ENCODE data around the gene SAMD1.

SAMD1 gene

DNA sequence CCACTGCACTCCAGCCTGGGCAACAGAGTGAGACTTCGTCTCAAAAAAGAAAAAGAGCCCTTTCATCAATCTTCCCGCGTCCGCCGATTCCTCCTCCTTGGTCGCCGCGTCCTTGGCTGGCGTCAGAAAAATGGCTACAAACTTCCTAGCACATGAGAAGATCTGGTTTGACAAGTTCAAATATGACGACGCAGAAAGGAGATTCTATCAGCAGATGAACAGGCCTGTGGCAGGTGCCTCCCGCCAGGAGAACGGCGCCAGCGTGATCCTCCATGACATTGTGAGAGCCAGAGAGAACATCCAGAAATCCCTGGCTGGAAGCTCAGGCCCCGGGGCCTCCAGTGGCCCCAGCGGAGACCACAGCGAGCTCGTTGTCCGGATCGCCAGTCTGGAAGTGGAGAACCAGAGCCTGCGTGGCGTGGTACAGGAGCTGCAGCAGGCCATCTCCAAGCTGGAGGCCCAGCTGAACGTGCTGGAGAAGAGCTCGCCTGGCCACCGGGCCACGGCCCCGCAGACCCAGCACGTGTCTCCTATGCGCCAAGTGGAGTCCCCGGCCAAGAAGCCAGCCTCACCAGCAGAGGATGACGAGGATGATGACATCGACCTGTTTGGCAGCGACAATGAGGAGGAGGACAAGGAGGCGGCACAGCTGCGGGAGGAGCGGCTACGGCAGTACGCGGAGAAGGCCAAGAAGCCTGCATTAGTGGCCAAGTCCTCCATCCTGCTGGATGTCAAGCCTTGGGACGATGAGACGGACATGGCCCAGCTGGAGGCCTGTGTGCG is 20.1 kb downstream of the SAMD1 start:
- H3K4me3 ChIP-seq: no peak overlapping the region
- H3K9me3 ChIP-seq (replicated peaks in 1 of 11): no peaks in the 10 kb centered on the region
- no peak overlapping the region for H3K4me2 ChIP-seq
- peaks cover 12 to 43% (median 36%) of the 10 kb centered on the region in 10 experiments for H3K4me1 ChIP-seq
- no peak for TF ChIP-seq Cebpa-rat (IDR thresholded peaks at IDR 0.05)
- peaks cover 0 to 9% (median 0%) of the 10 kb centered on the region in 11 experiments; a peak in 6 of 22 replicates for H4K20me1 ChIP-seq
- peaks cover 15 to 38% (median 34%) of the 10 kb centered on the region in 11 experiments; a peak in 21 of 22 replicates for H3K27me3 ChIP-seq
- no peak overlapping the region for H3K9ac ChIP-seq
- H3K36me3 ChIP-seq: no peaks in the 10 kb centered on the region
- H3K27ac ChIP-seq: no peak overlapping the region

DNA sequence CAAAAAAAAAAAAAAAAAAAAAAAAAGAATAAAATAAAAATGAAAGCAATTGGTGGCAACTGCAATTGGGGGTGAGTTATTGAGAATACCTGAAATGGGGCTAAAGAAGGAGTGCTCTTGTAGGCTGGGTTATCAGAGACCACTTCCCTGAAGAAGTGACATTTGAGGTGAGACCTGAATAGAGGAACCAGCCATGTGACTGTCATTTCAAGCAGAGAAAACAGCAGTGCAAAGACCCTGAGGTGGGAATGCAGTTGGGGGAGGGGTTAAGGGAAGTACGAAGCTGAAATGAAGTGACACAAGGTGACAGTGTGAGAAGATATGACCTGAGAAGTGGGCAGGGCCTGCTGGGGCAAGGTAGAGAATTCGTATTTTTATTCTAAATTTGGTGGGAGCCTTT is 24.4 kb downstream of the SAMD1 start:
- H4K20me1 ChIP-seq: no peaks in the 10 kb centered on the region
- H3K4me3 ChIP-seq: no peak overlapping the region
- peaks cover 0 to 11% (median 4%) of the 10 kb centered on the region in 11 experiments; a peak in 7 of 22 replicates for H3K27me3 ChIP-seq
- no peak overlapping the region for H3K27ac ChIP-seq
- H3K9ac ChIP-seq: no peak overlapping the region
- no peaks in the 10 kb centered on the region for H3K9me3 ChIP-seq (replicated peaks in 1 of 11)
- H3K36me3 ChIP-seq: no peaks in the 10 kb centered on the region
- peaks cover 0 to 25% (median 7%) of the 10 kb centered on the region in 10 experiments; a peak in 13 of 20 replicates for H3K4me1 ChIP-seq
- TF ChIP-seq Cebpa-rat (IDR thresholded peaks at IDR 0.05): no peak
- no peak overlapping the region for H3K4me2 ChIP-seq

DNA sequence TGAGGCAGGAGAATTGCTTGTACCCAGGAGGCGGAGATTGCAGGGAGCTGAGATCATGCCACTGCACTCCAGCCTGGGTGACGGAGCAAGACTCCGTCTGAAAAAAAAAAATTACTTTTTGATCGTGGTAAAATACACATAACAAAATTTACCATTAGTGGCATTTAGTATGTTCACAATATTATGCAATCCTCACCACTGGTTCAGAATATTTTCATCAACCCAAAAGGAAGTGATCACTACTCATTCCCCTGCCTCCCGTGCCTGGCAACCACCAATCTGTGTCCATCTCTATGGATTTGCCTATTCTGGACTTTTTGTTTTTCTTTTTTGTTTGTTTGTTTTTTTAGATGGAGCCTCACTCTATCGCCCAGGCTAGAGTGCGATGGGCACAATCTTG is 27.4 kb downstream of the SAMD1 start:
- H4K20me1 ChIP-seq: no peaks in the 10 kb centered on the region; a peak in 2 of 22 replicates
- peaks cover 6 to 33% (median 15%) of the 10 kb centered on the region in 10 experiments; a peak in 18 of 20 replicates for H3K4me1 ChIP-seq
- peak overlapping the region in 5 of 11 experiments; percentile 11 to 58 (median 36); a peak in 8 of 22 replicates for H3K4me2 ChIP-seq
- no peak overlapping the region for H3K9ac ChIP-seq
- no peak overlapping the region for H3K27ac ChIP-seq
- no peak overlapping the region for H3K4me3 ChIP-seq
- peak in 3 of 11 experiments; percentile 16 to 58 (median 27); a peak in 2 of 22 replicates for TF ChIP-seq Cebpa-rat (IDR thresholded peaks at IDR 0.05)
- H3K27me3 ChIP-seq: peaks cover 13 to 40% (median 25%) of the 10 kb centered on the region in 11 experiments
- H3K9me3 ChIP-seq (replicated peaks in 1 of 11): no peaks in the 10 kb centered on the region
- H3K36me3 ChIP-seq: no peaks in the 10 kb centered on the region

DNA sequence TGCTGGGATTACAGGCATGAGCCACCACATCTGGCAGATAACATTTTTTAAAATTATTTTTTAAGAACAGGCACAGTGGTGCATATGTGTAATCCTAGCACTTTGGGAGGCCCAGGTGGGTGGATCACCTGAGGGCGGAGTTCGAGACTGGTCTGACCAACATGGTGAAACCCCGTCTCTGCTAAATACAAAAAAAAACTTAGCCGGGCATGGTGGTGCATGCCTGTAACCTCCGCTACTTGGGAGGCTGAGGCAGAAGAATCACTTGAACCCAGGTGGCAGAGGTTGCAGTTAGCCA is 28.0 kb downstream of the SAMD1 start:
- no peaks in the 10 kb centered on the region for H3K9me3 ChIP-seq (replicated peaks in 1 of 11)
- peak overlapping the region in 2 of 11 experiments; percentile 15 to 16; a peak in 2 of 22 replicates for H3K9ac ChIP-seq
- no peaks in the 10 kb centered on the region for H3K36me3 ChIP-seq
- peaks cover 19 to 46% (median 31%) of the 10 kb centered on the region in 11 experiments for H3K27me3 ChIP-seq
- H3K4me2 ChIP-seq: peak overlapping the region in 3 of 11 experiments; percentile 36 to 58 (median 54); a peak in 5 of 22 replicates
- H4K20me1 ChIP-seq: no peaks in the 10 kb centered on the region; a peak in 2 of 22 replicates
- no peak overlapping the region for H3K4me3 ChIP-seq
- TF ChIP-seq Cebpa-rat (IDR thresholded peaks at IDR 0.05): no peak
- peaks cover 10 to 38% (median 19%) of the 10 kb centered on the region in 10 experiments; a peak in 19 of 20 replicates for H3K4me1 ChIP-seq
- no peak overlapping the region for H3K27ac ChIP-seq

DNA sequence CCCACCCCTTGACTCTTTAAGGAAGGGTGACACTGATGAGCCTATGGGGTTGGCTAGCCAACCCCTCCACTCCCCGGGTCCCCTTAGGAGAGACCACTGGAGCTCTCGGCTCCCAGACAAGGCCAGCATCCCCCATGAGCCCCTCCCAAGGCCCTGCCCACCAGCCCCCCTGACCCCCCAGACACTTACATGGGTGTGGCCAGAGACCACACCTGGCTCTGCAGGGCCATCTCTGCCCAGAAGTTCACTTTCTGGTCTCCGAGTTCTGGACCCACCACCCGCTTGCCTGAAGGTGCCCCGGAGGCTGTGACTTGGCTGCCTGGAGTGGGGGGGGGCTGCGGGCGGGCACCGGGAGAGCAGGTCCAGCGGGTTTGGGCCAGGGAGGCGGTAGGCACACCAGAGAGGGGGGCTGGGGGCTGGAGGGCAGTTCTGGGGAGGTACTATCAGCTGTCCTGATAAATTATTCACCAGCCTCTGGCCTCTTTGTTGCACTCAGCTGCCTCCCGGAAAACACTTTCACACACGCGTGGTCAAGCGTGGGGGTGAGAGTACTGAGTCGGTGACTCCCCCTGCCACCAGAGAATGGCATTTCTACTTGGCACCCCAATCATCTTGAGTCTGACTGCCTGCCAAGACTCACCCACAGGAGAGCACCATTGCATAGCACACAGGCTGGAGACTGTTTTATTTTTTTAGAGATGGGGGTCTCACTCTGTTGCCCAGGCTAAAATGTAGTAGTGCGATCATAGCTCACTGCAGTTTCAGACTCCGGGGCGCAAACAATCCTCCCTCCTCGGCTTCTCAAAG is 28.6 kb downstream of the SAMD1 start, which contains the start of gene PALM3:
PALM3 (minus strand) TSS at position 326 of the 807 bp plus-strand sequence; CDS start at position 230, 96 bp downstream.
- no peak within 1 kb of the TSS for H3K4me3 ChIP-seq
- no peaks in the 10 kb centered on the region for H3K36me3 ChIP-seq
- peaks cover 23 to 50% (median 35%) of the 10 kb centered on the region in 11 experiments for H3K27me3 ChIP-seq
- H4K20me1 ChIP-seq: peaks cover 0 to 1% (median 0%) of the 10 kb centered on the region in 11 experiments; a peak in 2 of 22 replicates
- peaks cover 10 to 38% (median 19%) of the 10 kb centered on the region in 10 experiments; a peak in 19 of 20 replicates for H3K4me1 ChIP-seq
- peak within 1 kb of the TSS in 6 of 11 experiments; percentile 11 to 58 (median 34); a peak in 9 of 22 replicates for H3K4me2 ChIP-seq
- H3K9me3 ChIP-seq (replicated peaks in 1 of 11): no peaks in the 10 kb centered on the region
- H3K9ac ChIP-seq: peak within 1 kb of the TSS in 2 of 11 experiments; percentile 15 to 16; a peak in 2 of 22 replicates
- H3K27ac ChIP-seq: no peak within 1 kb of the TSS
- TF ChIP-seq Cebpa-rat (IDR thresholded peaks at IDR 0.05): no peak

DNA sequence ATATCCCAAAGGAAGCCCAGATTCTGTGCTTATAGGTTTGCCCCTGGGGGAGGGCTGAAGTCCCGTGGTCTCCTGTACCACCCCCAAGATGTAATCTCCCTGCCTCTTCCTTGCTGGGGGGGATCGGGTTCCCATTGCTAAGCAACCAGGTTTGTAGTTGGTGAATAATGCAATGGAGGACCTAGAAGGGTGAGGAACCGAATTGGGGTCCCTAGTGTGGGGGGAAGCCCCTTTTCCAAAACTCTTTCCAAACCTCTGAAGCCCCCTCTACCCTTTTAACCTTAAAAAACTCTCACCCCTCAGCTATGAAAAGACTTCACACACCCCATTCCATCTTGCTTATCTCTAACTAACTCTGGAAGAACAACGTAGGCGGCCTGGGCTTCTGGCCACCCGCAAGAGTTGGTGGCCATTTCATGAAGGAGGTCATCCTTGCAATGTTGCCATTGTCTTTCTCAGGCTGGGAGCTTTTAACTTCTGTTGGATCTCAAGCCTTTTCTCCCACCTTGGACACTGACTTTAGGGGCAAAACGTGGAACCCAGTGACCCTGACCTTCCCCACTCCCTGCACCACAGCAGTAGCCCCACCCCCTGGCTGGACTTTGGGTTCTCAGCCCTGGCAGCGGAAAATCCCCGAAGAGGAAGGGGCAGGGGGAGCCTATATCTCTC is 29.3 kb downstream of the SAMD1 start:
- no peak overlapping the region for H3K27ac ChIP-seq
- H4K20me1 ChIP-seq: peaks cover 0 to 9% (median 0%) of the 10 kb centered on the region in 11 experiments; a peak in 3 of 22 replicates
- no peaks in the 10 kb centered on the region for H3K36me3 ChIP-seq
- H3K9me3 ChIP-seq (replicated peaks in 1 of 11): no peaks in the 10 kb centered on the region
- H3K27me3 ChIP-seq: peaks cover 31 to 58% (median 43%) of the 10 kb centered on the region in 11 experiments
- H3K4me3 ChIP-seq: no peak overlapping the region
- H3K4me2 ChIP-seq: no peak overlapping the region
- peaks cover 10 to 35% (median 19%) of the 10 kb centered on the region in 10 experiments; a peak in 19 of 20 replicates for H3K4me1 ChIP-seq
- no peak overlapping the region for H3K9ac ChIP-seq
- TF ChIP-seq Cebpa-rat (IDR thresholded peaks at IDR 0.05): no peak

DNA sequence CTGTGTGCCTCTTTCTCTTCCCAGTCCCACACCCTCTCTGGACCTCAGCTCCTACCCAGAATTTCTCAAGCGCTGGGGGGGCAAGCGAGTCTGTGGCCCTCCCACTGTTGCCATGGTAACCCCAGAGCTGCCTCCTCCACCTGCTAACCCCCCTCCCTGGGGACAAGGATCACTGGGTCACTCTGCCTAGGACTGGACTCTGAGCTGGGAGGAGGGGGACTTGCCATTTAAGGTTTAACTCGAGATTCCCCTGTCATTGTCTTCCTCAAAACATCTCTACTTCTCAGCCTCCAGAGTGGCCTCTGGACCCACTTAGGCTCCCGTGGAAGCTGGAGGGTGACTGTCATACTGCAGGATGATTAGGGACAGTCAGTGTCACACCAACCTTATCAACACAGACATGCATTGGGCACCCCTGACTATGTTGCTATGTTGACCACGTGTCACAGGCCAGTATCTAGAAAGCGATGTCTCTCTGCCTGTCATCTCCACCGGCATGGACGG is 30.8 kb downstream of the SAMD1 start:
- H4K20me1 ChIP-seq: peaks cover 0 to 21% (median 0%) of the 10 kb centered on the region in 11 experiments; a peak in 4 of 22 replicates
- H3K9me3 ChIP-seq (replicated peaks in 1 of 11): no peaks in the 10 kb centered on the region
- no peak overlapping the region for H3K9ac ChIP-seq
- H3K4me1 ChIP-seq: peaks cover 10 to 32% (median 19%) of the 10 kb centered on the region in 10 experiments; a peak in 19 of 20 replicates
- H3K27ac ChIP-seq: no peak overlapping the region
- TF ChIP-seq Cebpa-rat (IDR thresholded peaks at IDR 0.05): no peak
- H3K4me3 ChIP-seq: no peak overlapping the region
- H3K27me3 ChIP-seq: peaks cover 42 to 73% (median 52%) of the 10 kb centered on the region in 11 experiments
- peak overlapping the region in 3 of 11 experiments; percentile 1 to 33 (median 32); a peak in 2 of 22 replicates for H3K4me2 ChIP-seq
- H3K36me3 ChIP-seq: no peaks in the 10 kb centered on the region

DNA sequence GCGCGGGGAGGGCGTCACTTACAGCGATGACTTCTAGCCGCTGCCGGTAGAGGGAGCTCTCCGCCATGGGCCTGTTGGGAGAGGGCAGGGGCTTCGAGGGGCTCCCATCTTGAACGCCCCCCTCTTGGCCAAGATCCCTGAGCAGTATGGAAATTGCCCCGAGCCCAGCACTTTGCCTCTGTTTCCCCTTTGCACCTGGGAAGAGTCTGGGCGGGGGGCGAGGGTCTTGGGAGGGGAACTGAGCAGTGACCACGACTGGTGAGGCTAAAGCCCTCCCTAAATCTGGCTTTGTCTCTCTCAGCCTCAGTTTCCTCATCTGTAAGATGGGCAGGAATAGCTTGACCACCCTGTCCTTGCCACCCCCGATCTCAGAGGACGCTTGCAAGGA is 31.5 kb downstream of the SAMD1 start:
- Histone ChIP-seq H3K4me1 (peaks cover 10 to 32% (median 19%) of the 10 kb centered on the region in 10 experiments; a peak in 19 of 20 replicates), H4K20me1 (peaks cover 0 to 27% (median 0%) of the 10 kb centered on the region in 11 experiments; a peak in 4 of 22 replicates), H3K4me3 (no peak overlapping the region), H3K27me3 (peaks cover 42 to 79% (median 55%) of the 10 kb centered on the region in 11 experiments), H3K9me3 (replicated peaks in 1 of 11) (no peaks in the 10 kb centered on the region), H3K4me2 (no peak overlapping the region; a peak in 1 of 22 replicates), H3K36me3 (no peaks in the 10 kb centered on the region), H3K9ac (no peak overlapping the region), H3K27ac (no peak overlapping the region)
- no peak for TF ChIP-seq Cebpa-rat (IDR thresholded peaks at IDR 0.05)
